Left kidney (tissue), 2 donors: ENCODE results near the gene KIF24. TPM values are rescaled to one million over a fixed set of nuclear protein-coding genes. Genes with fewer than 3 reads are reported as not detected.
"Not testable (repeated sequence)": the region's sequence is repeated elsewhere in the genome, so short reads cannot be mapped to it uniquely, and the experiment has no call there.

Experiments used
- DNase-seq: peaks from one replicate; pipeline ENCODE4 v3.0.0-alpha.2; 2013
- polyA plus RNA-seq: library from polyadenylated mRNA; unstranded; fragments of 120-200 nt; gene quantifications from one replicate; pipeline ENCODE4 v1.2.1, GENCODE V29; 2013; ENCODE audit not compliant: insufficient read length

The KIF24 gene
- polyA plus RNA-seq, 1 donor = 9.2 TPM

DNA sequence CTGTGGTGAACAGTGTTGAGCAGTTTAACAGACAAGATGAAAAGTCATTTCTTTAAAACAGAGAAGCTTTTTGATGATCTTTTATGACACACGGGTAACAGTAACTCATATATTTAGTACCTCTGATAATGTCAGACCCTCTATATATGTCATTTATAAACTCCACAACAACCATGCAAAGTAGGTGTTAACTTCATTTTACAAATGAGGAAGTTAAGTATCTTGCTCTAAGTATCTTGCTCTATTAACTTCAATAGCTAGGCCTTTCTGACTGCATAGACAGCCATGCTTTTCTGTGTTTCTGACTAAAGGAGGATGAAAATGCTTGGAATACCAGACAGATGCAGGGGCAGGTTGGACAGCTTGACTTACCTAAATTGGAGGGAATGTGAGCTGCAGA lies 2.1 kb upstream of the KIF24 start:
- no peak for DNase-seq

- DNase-seq = no peak
These were observed 525 bp downstream of the KIF24 start for GRCh38 chr9:34328500-34328986.

DNA sequence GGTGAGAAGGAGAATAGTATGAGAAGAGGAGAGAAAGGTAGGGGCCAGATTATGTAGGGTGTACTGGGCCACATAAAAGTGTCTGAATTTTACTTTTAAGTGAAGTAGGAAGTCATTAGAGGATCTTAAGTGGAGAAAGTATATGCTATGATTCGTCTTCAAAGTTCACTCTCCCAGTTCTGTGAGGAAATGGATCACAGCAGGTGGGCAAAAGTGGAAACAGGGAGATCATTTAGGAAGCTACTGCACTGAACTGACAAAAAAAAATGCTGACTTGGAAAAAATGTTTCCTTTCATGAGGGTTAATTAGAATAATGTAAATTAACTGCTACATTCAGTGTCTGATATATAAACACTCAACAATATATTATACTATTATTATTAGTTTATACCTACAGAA lies 2.4 kb downstream of the KIF24 start:
- no peak for DNase-seq

- no peak for DNase-seq
These were observed 6.0 kb downstream of the KIF24 start for GRCh38 chr9:34322899-34323591.

- DNase-seq = no peak
These were observed 7.6 kb downstream of the KIF24 start for GRCh38 chr9:34321451-34321850.

DNA sequence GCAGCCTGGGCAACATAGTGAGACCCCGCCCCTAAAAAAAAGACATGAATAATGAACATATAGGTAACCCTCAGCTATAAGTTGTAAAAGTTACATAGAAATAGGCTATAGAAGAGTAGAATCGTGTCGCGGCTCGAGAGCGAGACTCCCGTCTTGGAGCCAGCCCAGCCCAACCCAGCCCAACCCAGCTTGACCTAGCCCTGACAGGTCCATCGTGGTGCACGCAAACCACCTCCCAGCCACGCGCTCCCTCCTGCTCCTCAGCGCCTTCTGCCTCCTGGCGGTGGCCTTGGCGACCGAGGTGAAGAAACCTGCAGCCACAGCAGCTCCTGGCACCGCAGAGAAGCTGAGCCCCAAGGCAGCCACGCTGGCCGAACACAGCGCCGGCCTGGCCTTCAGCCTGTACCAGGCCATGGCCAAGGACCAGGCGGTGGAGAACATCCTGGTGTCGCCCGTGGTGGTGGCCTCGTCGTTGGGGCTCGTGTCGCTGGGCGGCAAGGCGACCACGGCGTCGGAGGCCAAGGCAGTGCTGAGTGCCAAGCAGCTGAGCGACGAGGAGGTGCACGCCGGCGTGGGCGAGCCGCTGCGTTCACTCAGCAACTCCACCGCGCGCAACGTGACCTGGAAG lies 10.8 kb downstream of the KIF24 start:
- no peak for DNase-seq

DNA sequence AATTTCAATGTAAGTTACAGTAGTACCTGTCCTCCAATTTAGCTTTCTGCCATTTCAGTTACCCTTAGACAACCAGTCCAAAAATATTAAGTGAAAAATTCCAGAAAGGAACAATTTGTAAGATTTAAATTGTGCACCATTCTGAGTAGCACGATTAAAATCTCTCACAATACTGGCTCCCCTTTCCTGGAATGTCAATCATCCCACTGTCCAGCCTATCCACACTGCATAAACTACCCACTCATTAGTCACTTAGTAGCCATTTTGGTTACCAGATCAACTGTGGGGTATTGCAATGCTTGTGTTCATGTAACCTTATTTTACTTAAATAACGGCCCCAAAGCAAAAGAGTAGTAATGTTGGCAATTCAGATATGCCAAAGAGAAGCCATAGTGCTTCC lies 11.6 kb downstream of the KIF24 start:
- no peak for DNase-seq

GRCh38 chr9:34311499-34312185 lies 17.4 kb downstream of the KIF24 start:
- DNase-seq = no peak

DNA sequence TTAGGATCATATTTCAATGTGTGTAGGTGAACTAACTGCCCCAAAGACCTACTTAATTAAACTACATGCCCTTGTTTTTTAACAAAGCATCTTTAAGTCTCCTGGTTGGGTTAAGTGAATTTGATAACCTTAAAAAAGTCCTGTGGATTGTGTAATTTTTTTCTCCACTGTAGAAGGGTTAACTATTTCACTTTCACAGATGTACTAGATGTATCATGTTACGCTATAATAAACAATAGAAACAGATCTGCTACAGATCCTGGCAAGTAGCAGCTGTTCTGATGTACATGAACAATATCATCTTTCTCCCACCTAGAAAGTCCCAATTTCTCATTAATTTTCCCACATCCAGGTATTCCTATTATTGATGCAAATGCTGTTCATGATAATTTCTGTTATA lies 18.9 kb downstream of the KIF24 start:
- DNase-seq = no peak

DNA sequence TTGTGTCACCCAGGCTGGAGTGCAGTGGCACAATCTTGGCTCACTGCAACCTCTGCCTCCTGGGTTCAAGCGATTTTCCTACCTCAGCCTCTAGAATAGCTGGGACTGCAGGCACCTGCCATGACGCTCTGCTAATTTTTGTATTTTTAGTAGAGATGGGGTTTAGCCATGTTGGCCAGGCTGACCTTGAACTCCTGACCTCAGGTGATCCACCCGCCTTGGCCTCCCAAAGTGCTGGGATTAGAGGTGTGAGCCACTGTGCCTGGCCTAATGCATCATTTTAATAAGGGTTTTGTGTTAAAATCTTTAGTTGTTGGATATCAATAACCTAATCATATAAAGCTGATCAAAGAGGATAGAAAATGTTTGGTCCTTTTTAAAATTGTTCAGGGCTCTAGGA lies 20.8 kb downstream of the KIF24 start:
- not testable (repeated sequence) for DNase-seq

GRCh38 chr9:34301064-34301463 lies 28.0 kb downstream of the KIF24 start:
- DNase-seq = not testable (repeated sequence)

DNA sequence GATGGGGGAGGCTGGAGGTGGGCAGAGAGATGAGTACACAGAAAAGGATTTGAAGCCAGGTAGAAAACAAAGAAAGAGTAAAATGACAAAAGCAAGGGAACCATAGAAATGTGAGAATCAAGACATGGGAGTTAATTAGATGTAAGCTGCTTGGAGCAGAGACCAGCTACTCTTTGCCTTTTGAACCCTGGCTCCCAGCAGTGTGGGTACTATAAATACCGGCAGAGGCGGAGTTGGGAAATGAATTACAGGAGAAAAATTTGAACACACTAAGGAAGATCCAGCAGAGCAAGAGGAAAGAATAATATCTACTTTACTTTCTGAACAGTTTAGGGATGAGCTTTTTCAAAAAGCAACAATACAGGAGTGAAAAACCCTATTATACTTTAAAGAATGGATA lies 36.5 kb downstream of the KIF24 start:
- no peak for DNase-seq

DNA sequence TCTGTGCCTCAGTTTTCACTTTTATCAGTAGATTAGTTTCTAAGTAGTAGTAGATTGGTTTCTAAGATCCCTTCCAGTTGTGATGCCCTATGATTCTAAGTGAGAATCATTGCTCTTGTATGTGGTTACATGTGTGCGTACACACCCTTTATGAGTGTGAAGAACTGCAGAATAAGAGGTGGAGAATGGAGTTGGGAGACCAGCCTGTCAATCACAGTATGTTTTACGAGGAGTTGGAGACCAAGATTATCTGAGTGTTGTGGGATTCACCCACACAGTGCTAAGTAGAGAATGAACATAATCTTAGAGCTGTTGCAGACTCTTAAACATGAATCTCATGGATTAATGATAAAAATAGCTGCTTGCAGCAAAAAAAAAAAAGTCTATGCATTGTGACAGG lies 37.6 kb downstream of the KIF24 start:
- no peak for DNase-seq

DNA sequence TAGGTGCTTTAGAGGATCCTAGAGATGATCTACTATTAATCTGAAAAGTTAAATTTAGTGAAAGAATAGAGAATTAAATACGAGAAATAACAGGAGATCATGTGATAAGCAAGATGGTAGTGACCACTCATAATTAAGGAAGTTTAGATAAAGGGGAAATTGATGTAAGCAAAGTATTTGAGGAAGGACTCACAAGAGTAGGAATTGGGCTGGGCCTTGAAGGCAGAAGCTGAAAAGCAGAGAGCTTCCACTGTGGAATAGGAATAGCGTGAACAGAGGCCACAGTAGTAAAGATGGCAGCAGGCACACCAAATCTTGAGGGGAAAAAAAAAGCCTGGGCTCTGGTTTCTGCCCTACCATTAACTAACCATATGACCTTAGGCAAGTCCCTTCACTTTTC lies 38.0 kb downstream of the KIF24 start:
- DNase-seq = no peak

GRCh38 chr9:34289159-34289558 lies 39.9 kb downstream of the KIF24 start:
- DNase-seq = no peak

DNA sequence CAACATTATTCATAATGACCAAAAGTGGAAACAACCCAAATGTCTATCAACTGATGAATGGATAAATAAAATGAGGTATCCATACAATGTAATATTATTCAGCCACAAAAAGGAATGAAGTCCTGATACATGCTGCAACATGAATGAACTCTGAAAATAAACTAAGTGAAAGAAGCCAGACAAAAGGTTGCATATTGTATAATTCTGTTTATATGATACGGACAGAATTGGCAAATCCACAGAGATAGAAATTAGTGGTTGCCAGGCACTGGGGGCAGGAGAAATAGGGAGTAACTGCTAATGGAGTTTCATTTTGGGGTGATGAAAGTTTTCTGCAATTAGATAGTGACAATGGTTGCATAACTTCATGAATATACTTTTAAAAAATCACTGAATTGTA lies 47.0 kb downstream of the KIF24 start:
- no peak for DNase-seq

DNA sequence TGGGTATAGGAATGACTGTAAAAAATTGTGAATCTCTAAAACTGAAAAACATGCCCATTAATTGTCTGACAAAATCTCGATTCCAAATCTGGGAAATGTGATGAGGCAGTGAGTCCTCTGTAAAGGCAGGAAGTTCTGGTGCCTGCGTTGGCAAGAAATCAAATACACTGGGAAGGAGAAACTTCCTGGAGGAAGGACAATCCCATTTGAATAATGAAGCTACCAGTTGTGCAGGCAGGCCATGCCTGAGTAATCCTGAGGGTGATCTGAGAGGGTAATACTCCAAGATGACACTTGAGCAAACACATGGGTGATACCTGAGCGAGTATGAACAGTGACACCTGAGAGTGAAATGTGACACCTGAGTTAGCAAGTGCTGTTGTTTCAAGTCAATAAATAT lies 49.7 kb downstream of the KIF24 start:
- peak; percentile 48 for DNase-seq

Other genes starting within 250 kb of the KIF24 start
- gene DCAF12, start 202.6 kb downstream of the KIF24 start, polyA plus RNA-seq = 64.2 TPM
- 59.0 TPM for gene UBAP1, start 150.2 kb downstream of the KIF24 start, polyA plus RNA-seq
- 28.8 TPM for gene NUDT2, start 301 bp upstream of the KIF24 start, polyA plus RNA-seq
- gene MYORG, start 47.6 kb upstream of the KIF24 start, polyA plus RNA-seq = 9.3 TPM
- 13.0 TPM for gene FAM219A, start 129.3 kb upstream of the KIF24 start, polyA plus RNA-seq
- gene DNAI1, start 129.5 kb upstream of the KIF24 start, polyA plus RNA-seq = 3.0 TPM
- 1.4 TPM for gene ENHO, start 193.7 kb upstream of the KIF24 start, polyA plus RNA-seq